HCT116 (cell line): ENCODE results near the gene BLID.

Source experiments
- ATF3 ChIP-seq: IDR thresholded peaks from 2 replicates; pipeline ENCODE4 v1.6.1; 2012
- CEBPB ChIP-seq: IDR thresholded peaks from 2 replicates; pipeline ENCODE4 v1.6.1; 2012; ENCODE audit warnings: low read depth
- EGR1 ChIP-seq: IDR thresholded peaks from 2 replicates; pipeline ENCODE4 v1.6.1; 2012; ENCODE audit warnings: low read depth
- EZH2 ChIP-seq: fragments of 200-600 bp; sonication (generic); IDR thresholded peaks from 2 replicates; pipeline ENCODE4 v1.6.1; 2017; ENCODE audit warnings: antibody characterized with exemption, mixed run types
- POLR2A ChIP-seq: IDR thresholded peaks from 2 replicates; pipeline ENCODE4 v1.7.0; 2011; ENCODE audit warnings: borderline replicate concordance; ENCODE audit not compliant: insufficient read depth, insufficient read length; ENCODE audit errors: extremely low read depth
- POLR2AphosphoS5 ChIP-seq: IDR thresholded peaks from 2 replicates; pipeline ENCODE4 v1.6.1; 2011; ENCODE audit warnings: mild to moderate bottlenecking, low read depth, low read length, moderate library complexity
- SIN3A ChIP-seq: IDR thresholded peaks from 2 replicates; pipeline ENCODE4 v1.6.1; 2012; ENCODE audit warnings: low read depth
- SP1 ChIP-seq: IDR thresholded peaks from 2 replicates; pipeline ENCODE4 v1.6.1; 2012; ENCODE audit warnings: low read depth
- SRF ChIP-seq: IDR thresholded peaks from 2 replicates; pipeline ENCODE4 v1.6.1; 2012; ENCODE audit warnings: low read depth
- ZNF274 ChIP-seq: fragments of 200-500 bp; sonication (Bioruptor generic); IDR thresholded peaks from 2 replicates; pipeline ENCODE4 v1.6.1; 2014; ENCODE audit warnings: mild to moderate bottlenecking, low read depth, low read length, inconsistent platforms
- TF ChIP-seq, protein P1 (sequence below): IDR thresholded peaks from 2 replicates; pipeline ENCODE4 v1.6.1; 2011; ENCODE audit warnings: mild to moderate bottlenecking, low read length, moderate library complexity; ENCODE audit not compliant: insufficient replicate concordance; ENCODE audit errors: extremely low read depth
- TF ChIP-seq, protein P2 (sequence below): IDR thresholded peaks from 2 replicates; pipeline ENCODE4 v1.6.1; 2012
- TF ChIP-seq, protein P3 (sequence below), 3 experiments: fragments of 200-600 bp in 1 of 3; sonication (generic) in 1 of 3; IDR thresholded peaks in 2 of 3; conservative IDR thresholded peaks in 1 of 3; 2 replicates each; pipeline ENCODE4 v1.5.1; 2012 to 2017; ENCODE audit warnings: low read depth in 2 of 3, low read length in 2 of 3, antibody characterized with exemption in 1 of 3, borderline replicate concordance in 1 of 3, control low read depth in 1 of 3, mild to moderate bottlenecking in 1 of 3, mixed read lengths in 1 of 3, mixed run types in 1 of 3, moderate library complexity in 1 of 3; ENCODE audit not compliant: insufficient read depth in 1 of 3
- TF ChIP-seq, protein P4 (sequence below): IDR thresholded peaks from 2 replicates; pipeline ENCODE4 v1.6.1; 2012; ENCODE audit warnings: low read depth

- TF ChIP-seq, protein P1, sequence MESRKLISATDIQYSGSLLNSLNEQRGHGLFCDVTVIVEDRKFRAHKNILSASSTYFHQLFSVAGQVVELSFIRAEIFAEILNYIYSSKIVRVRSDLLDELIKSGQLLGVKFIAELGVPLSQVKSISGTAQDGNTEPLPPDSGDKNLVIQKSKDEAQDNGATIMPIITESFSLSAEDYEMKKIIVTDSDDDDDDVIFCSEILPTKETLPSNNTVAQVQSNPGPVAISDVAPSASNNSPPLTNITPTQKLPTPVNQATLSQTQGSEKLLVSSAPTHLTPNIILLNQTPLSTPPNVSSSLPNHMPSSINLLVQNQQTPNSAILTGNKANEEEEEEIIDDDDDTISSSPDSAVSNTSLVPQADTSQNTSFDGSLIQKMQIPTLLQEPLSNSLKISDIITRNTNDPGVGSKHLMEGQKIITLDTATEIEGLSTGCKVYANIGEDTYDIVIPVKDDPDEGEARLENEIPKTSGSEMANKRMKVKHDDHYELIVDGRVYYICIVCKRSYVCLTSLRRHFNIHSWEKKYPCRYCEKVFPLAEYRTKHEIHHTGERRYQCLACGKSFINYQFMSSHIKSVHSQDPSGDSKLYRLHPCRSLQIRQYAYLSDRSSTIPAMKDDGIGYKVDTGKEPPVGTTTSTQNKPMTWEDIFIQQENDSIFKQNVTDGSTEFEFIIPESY: no peak
- no peak for TF ChIP-seq POLR2AphosphoS5
- TF ChIP-seq, protein P2, sequence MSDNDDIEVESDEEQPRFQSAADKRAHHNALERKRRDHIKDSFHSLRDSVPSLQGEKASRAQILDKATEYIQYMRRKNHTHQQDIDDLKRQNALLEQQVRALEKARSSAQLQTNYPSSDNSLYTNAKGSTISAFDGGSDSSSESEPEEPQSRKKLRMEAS: no peak
- TF ChIP-seq EGR1: no peak
- TF ChIP-seq, protein P3, sequence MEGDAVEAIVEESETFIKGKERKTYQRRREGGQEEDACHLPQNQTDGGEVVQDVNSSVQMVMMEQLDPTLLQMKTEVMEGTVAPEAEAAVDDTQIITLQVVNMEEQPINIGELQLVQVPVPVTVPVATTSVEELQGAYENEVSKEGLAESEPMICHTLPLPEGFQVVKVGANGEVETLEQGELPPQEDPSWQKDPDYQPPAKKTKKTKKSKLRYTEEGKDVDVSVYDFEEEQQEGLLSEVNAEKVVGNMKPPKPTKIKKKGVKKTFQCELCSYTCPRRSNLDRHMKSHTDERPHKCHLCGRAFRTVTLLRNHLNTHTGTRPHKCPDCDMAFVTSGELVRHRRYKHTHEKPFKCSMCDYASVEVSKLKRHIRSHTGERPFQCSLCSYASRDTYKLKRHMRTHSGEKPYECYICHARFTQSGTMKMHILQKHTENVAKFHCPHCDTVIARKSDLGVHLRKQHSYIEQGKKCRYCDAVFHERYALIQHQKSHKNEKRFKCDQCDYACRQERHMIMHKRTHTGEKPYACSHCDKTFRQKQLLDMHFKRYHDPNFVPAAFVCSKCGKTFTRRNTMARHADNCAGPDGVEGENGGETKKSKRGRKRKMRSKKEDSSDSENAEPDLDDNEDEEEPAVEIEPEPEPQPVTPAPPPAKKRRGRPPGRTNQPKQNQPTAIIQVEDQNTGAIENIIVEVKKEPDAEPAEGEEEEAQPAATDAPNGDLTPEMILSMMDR (IDR thresholded peaks at IDR 0.05 in 2 of 3, conservative IDR thresholded peaks at IDR 0.05 in 1 of 3; ENCODE audit: borderline replicate concordance in 1 of 3, insufficient read depth in 1 of 3, low read depth in 2 of 3, low read length in 2 of 3): no peak
- no peak for TF ChIP-seq SRF
- TF ChIP-seq SIN3A: no peak
- TF ChIP-seq ATF3: no peak
- TF ChIP-seq POLR2A: no peak
- TF ChIP-seq SP1: no peak
- no peak for TF ChIP-seq ZNF274
- no peak for TF ChIP-seq EZH2
- no peak for TF ChIP-seq CEBPB
- TF ChIP-seq, protein P4, sequence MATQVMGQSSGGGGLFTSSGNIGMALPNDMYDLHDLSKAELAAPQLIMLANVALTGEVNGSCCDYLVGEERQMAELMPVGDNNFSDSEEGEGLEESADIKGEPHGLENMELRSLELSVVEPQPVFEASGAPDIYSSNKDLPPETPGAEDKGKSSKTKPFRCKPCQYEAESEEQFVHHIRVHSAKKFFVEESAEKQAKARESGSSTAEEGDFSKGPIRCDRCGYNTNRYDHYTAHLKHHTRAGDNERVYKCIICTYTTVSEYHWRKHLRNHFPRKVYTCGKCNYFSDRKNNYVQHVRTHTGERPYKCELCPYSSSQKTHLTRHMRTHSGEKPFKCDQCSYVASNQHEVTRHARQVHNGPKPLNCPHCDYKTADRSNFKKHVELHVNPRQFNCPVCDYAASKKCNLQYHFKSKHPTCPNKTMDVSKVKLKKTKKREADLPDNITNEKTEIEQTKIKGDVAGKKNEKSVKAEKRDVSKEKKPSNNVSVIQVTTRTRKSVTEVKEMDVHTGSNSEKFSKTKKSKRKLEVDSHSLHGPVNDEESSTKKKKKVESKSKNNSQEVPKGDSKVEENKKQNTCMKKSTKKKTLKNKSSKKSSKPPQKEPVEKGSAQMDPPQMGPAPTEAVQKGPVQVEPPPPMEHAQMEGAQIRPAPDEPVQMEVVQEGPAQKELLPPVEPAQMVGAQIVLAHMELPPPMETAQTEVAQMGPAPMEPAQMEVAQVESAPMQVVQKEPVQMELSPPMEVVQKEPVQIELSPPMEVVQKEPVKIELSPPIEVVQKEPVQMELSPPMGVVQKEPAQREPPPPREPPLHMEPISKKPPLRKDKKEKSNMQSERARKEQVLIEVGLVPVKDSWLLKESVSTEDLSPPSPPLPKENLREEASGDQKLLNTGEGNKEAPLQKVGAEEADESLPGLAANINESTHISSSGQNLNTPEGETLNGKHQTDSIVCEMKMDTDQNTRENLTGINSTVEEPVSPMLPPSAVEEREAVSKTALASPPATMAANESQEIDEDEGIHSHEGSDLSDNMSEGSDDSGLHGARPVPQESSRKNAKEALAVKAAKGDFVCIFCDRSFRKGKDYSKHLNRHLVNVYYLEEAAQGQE: no peak
Observed at GRCh38 chr11:122076512-122077120, 39.4 kb downstream of the BLID start.
